IMR-90 (cell line): ENCODE measurements around the gene TENM4. TPM values are rescaled to one million over a fixed set of nuclear protein-coding genes. Genes with fewer than 3 reads are reported as not detected.

ENCODE experiments used
- ATAC-seq: fragments of 200-7000 bp; cut with Tn5 transposase; 2 replicates; pipeline ENCODE4 v1.9.1; 2020; ENCODE audit warnings: low read depth, mild to moderate bottlenecking, moderate library complexity
- BruUV-seq: library from RNA; stranded (reverse); fragments of 400-500 nt; replicated peaks from 2 replicates; lab custom pipeline; 2021; lab: Mats Ljungman, UMichigan
- CTCF ChIA-PET: fragments of 300-600 bp; formaldehyde crosslinking; extraction: SDS; loops from one replicate; lab custom pipeline; 2021; ENCODE audit warnings: antibody characterized with exemption; lab: Yijun Ruan, JAX
- POLR2A ChIA-PET: fragments of 300-600 bp; sonication (Branson Sonifier 250); formaldehyde crosslinking; loops from one replicate; lab custom pipeline; 2022; ENCODE audit warnings: antibody characterized with exemption; ENCODE audit not compliant: unreplicated experiment; lab: Charles Lee
- DNase-seq: peaks from one replicate; pipeline ENCODE4 v3.0.0; 2013
- H2AFZ ChIP-seq: replicated peaks from 2 replicates; pipeline ENCODE3; 2013; ENCODE audit warnings: low read length, mild to moderate bottlenecking; ENCODE audit not compliant: poor library complexity
- H2AK5ac ChIP-seq: 2 replicates; pipeline ENCODE4 v1.6.1; 2013; ENCODE audit warnings: low read depth, low read length, inconsistent platforms
- H2AK9ac ChIP-seq: replicated peaks from 2 replicates; pipeline ENCODE3; 2013; ENCODE audit warnings: mild to moderate bottlenecking, low read depth, low read length, moderate library complexity; ENCODE audit not compliant: poor library complexity
- H2BK120ac ChIP-seq: 2 replicates; pipeline ENCODE4 v1.6.1; 2013; ENCODE audit warnings: low read depth, low read length, inconsistent platforms
- H2BK15ac ChIP-seq: 3 replicates; pipeline ENCODE4 v1.6.1; 2013; ENCODE audit warnings: low read depth, low read length, inconsistent platforms
- H2BK20ac ChIP-seq: 2 replicates; pipeline ENCODE4 v1.6.1; 2013; ENCODE audit warnings: low read depth, mild to moderate bottlenecking, inconsistent platforms, low read length, moderate library complexity
- H2BK5ac ChIP-seq: 2 replicates; pipeline ENCODE4 v1.6.1; 2013; ENCODE audit warnings: mild to moderate bottlenecking, low read depth, low read length, inconsistent platforms; ENCODE audit not compliant: poor library complexity, severe bottlenecking
- H3K14ac ChIP-seq: replicated peaks from 2 replicates; pipeline ENCODE4 v1.6.1; 2013; ENCODE audit warnings: low read depth, low read length, inconsistent platforms
- H3K18ac ChIP-seq: 2 replicates; pipeline ENCODE4 v1.6.1; 2013; ENCODE audit warnings: low read depth, low read length, control low read depth
- H3K23ac ChIP-seq: 2 replicates; pipeline ENCODE4 v1.6.1; 2013; ENCODE audit warnings: low read depth, low read length, inconsistent platforms
- H3K27ac ChIP-seq: 2 replicates; pipeline ENCODE4 v1.5.1; 2013; ENCODE audit warnings: mild to moderate bottlenecking, control low read depth, low read length; ENCODE audit not compliant: insufficient read depth
- H3K27me3 ChIP-seq: 2 replicates; pipeline ENCODE4 v1.6.1; 2013; ENCODE audit warnings: low read length; ENCODE audit not compliant: control insufficient read depth, insufficient read depth
- H3K36me3 ChIP-seq: 2 replicates; pipeline ENCODE4 v1.6.1; 2013; ENCODE audit warnings: low read length, mixed read lengths; ENCODE audit not compliant: control insufficient read depth, insufficient read depth
- H3K4ac ChIP-seq: 2 replicates; pipeline ENCODE4 v1.6.1; 2013; ENCODE audit warnings: low read depth, low read length, inconsistent platforms
- H3K4me1 ChIP-seq: 2 replicates; pipeline ENCODE4 v1.6.1; 2013; ENCODE audit warnings: low read length, mixed read lengths; ENCODE audit not compliant: control insufficient read depth, insufficient read depth
- H3K4me2 ChIP-seq: 2 replicates; pipeline ENCODE4 v1.6.1; 2013; ENCODE audit warnings: low read depth, mild to moderate bottlenecking, control low read depth, low read length, moderate library complexity
- H3K4me3 ChIP-seq: 2 replicates; pipeline ENCODE4 v1.5.1; 2013; ENCODE audit warnings: low read depth, mild to moderate bottlenecking, control low read depth, low read length, moderate library complexity; ENCODE audit not compliant: insufficient read depth
- H3K56ac ChIP-seq: 2 replicates; pipeline ENCODE4 v1.6.1; 2013; ENCODE audit warnings: low read length, inconsistent platforms; ENCODE audit not compliant: insufficient read depth; ENCODE audit errors: extremely low read depth
- H3K79me1 ChIP-seq, 2 experiments: 2 replicates each; pipeline ENCODE4 v1.6.1; 2013; ENCODE audit warnings: low read length in 2 of 2, inconsistent platforms in 1 of 2, low read depth in 1 of 2
- H3K9ac ChIP-seq: 2 replicates; pipeline ENCODE4 v1.6.1; 2013; ENCODE audit warnings: low read depth, low read length, control low read depth
- H3K9me1 ChIP-seq: 2 replicates; pipeline ENCODE4 v1.6.1; 2013; ENCODE audit warnings: low read length, inconsistent platforms; ENCODE audit not compliant: insufficient read depth
- H3K9me3 ChIP-seq: 2 replicates; pipeline ENCODE4 v1.6.1; 2013; ENCODE audit warnings: low read length; ENCODE audit not compliant: control insufficient read depth, insufficient read depth
- H4K20me1 ChIP-seq: 2 replicates; pipeline ENCODE4 v1.6.1; 2013; ENCODE audit warnings: low read length, inconsistent platforms; ENCODE audit not compliant: insufficient read depth
- H4K5ac ChIP-seq: 2 replicates; pipeline ENCODE4 v1.6.1; 2013; ENCODE audit warnings: mild to moderate bottlenecking, low read depth, low read length, control low read depth
- H4K8ac ChIP-seq, 2 experiments: 2 replicates each; pipeline ENCODE4 v1.6.1; 2013; ENCODE audit warnings: low read depth in 2 of 2, low read length in 2 of 2, control low read depth in 1 of 2, inconsistent platforms in 1 of 2
- H4K91ac ChIP-seq: 2 replicates; pipeline ENCODE4 v1.6.1; 2013; ENCODE audit warnings: low read depth, low read length, inconsistent platforms; ENCODE audit not compliant: insufficient read depth
- BHLHE40 ChIP-seq: fragments of 150-350 bp; IDR thresholded peaks from 2 replicates; pipeline ENCODE4 v1.6.1; 2016; ENCODE audit warnings: mild to moderate bottlenecking, low read depth, low read length
- CEBPB ChIP-seq: IDR thresholded peaks from 2 replicates; pipeline ENCODE4 v1.6.1; 2012; ENCODE audit warnings: low read depth, low read length, improper control_type of control experiment
- CTCF ChIP-seq: conservative IDR thresholded peaks from 2 replicates; pipeline ENCODE4 v1.5.1; 2012; ENCODE audit warnings: mild to moderate bottlenecking, low read depth, low read length, improper control_type of control experiment
- ELK1 ChIP-seq: fragments of 150-350 bp; IDR thresholded peaks from 2 replicates; pipeline ENCODE4 v1.6.1; 2016; ENCODE audit warnings: low read depth, mild to moderate bottlenecking, low read length, moderate library complexity, borderline replicate concordance
- FOS ChIP-seq: fragments of 150-350 bp; IDR thresholded peaks from 2 replicates; pipeline ENCODE4 v1.6.1; 2016; ENCODE audit warnings: low read depth, low read length
- MAFK ChIP-seq: IDR thresholded peaks from 2 replicates; pipeline ENCODE4 v1.6.1; 2012; ENCODE audit warnings: low read depth, low read length, improper control_type of control experiment
- NFE2L2 ChIP-seq: fragments of 150-350 bp; IDR thresholded peaks from 2 replicates; pipeline ENCODE4 v1.6.1; 2016; ENCODE audit warnings: low read depth, mild to moderate bottlenecking, low read length
- RAD21 ChIP-seq: IDR thresholded peaks from 2 replicates; pipeline ENCODE4 v1.6.1; 2012; ENCODE audit warnings: low read length, improper control_type of control experiment
- RCOR1 ChIP-seq: IDR thresholded peaks from 2 replicates; pipeline ENCODE4 v1.6.1; 2012; ENCODE audit warnings: mild to moderate bottlenecking, low read length, improper control_type of control experiment; ENCODE audit not compliant: insufficient replicate concordance
- RFX5 ChIP-seq: IDR thresholded peaks from 2 replicates; pipeline ENCODE4 v1.8.0; 2012; ENCODE audit warnings: low read depth, mild to moderate bottlenecking, low read length, moderate library complexity
- SMC3 ChIP-seq: fragments of 150-350 bp; IDR thresholded peaks from 2 replicates; pipeline ENCODE4 v1.6.1; 2016; ENCODE audit warnings: low read depth, mild to moderate bottlenecking, antibody characterized with exemption, low read length, moderate library complexity
- USF2 ChIP-seq: fragments of 150-350 bp; IDR thresholded peaks from 2 replicates; pipeline ENCODE4 v1.6.1; 2017; ENCODE audit warnings: mild to moderate bottlenecking, antibody characterized with exemption, low read length, low read depth
- WGBS, 2 experiments: methylation state at CpG; one replicate each; pipeline versions ENCODE4 v1.1.5 to v1.1.7; 2013; ENCODE audit warnings: missing lambda C conversion rate in 2 of 2; ENCODE audit not compliant: insufficient read length in 1 of 2; ENCODE audit errors: extremely low coverage in 2 of 2; 5-methylcytosine and 5-hydroxymethylcytosine counted together
- dilution Hi-C: fragments of 300-500 bp; cut with HindIII; formaldehyde crosslinking; loops from one replicate; pipeline ENCODE4 v1.14.3; 2018; ENCODE audit warnings: low sequenced_read_pairs; ENCODE audit not compliant: unreplicated experiment
- in situ Hi-C: fragments of 300-500 bp; cut with MboI; formaldehyde crosslinking; loops from 3 replicates; pipeline ENCODE4 v1.14.3; 2019; ENCODE audit warnings: low sequenced_read_pairs, inconsistent platforms, mixed read lengths
- intact Hi-C: fragments of 100-400 bp; cut with micrococcal nuclease; formaldehyde crosslinking; loops from 2 replicates; pipeline ENCODE4 v1.10.0; 2022
- polyA plus RNA-seq, 3 experiments: library from polyadenylated mRNA; depleted of rRNA; stranded (reverse); fragments of >200 nt; gene quantifications; 2 replicates each; pipeline ENCODE4 v1.2.3, GENCODE V29; 2012; ENCODE audit warnings: low replicate concordance in 1 of 3
- total RNA-seq: library from RNA; depleted of rRNA; stranded (reverse); fragments of >200 nt; gene quantifications from 2 replicates; pipeline ENCODE4 v1.2.3, GENCODE V29; 2012

The TENM4 gene
- total and polyA plus RNA-seq, 2 of the 4 experiments (the other 2 are of a cell fraction), result 7.4 to 9.0 TPM

- in situ Hi-C loops (no loop called here), dilution Hi-C loops (no loop called here), intact Hi-C loops (no loop called here)
- Histone ChIP-seq H3K9me1 (no peaks in the 10 kb centered on the region; the same call in 1 of the 2 replicates), H3K27me3 (no peaks in the 10 kb centered on the region), H4K5ac (no peak overlapping the region), H3K23ac (no peak overlapping the region), H2BK120ac (no peak overlapping the region), H4K8ac (no peak overlapping the region), H3K18ac (no peak overlapping the region), H2AFZ (no peak overlapping the region), H2BK20ac (no peak overlapping the region), H3K4ac (no peak overlapping the region), H4K20me1 (no peaks in the 10 kb centered on the region), H3K9ac (no peak overlapping the region), H4K91ac (no peak overlapping the region), H3K4me2 (no peak overlapping the region), H3K4me3 (no peak overlapping the region), H3K36me3 (no peaks in the 10 kb centered on the region), H3K14ac (no peak overlapping the region), H3K4me1 (no peaks in the 10 kb centered on the region), H3K56ac (no peak overlapping the region), H2BK15ac (no peak overlapping the region), H2BK5ac (no peak overlapping the region), H2AK9ac (no peak overlapping the region), H3K27ac (no peak overlapping the region), H2AK5ac (no peak overlapping the region), H3K79me1 (no peaks in the 10 kb centered on the region), H3K9me3 (no peaks in the 10 kb centered on the region)
- BruUV-seq, result no TSS peak
- WGBS, 2 experiments, result 100% methylated on average over 1 of the region's 3 CpGs; no CpG with 5 or more reads in 1 of the 2 experiments
- ChIA-PET POLR2A (no interaction called here), CTCF (no interaction called here)
- DNase-seq, result no peak
- ATAC-seq, result no peak
- TF ChIP-seq RCOR1, result no peak
- TF ChIP-seq SMC3, result no peak
- TF ChIP-seq CTCF, result no peak
- TF ChIP-seq RFX5, result no peak
- no peak for TF ChIP-seq MAFK
- no peak for TF ChIP-seq NFE2L2
- TF ChIP-seq CEBPB, result no peak
- TF ChIP-seq ELK1, result no peak
- TF ChIP-seq FOS, result no peak
- no peak for TF ChIP-seq BHLHE40
- TF ChIP-seq USF2, result no peak
- no peak for TF ChIP-seq RAD21
Measured at GRCh38 chr11:78996007-78996406, 444.8 kb downstream of the TENM4 start.
